HepG2 (cell line): Measurements from ENCODE around the gene TMEM59. TPM values are rescaled to one million over a fixed set of nuclear protein-coding genes. Genes with fewer than 3 reads are reported as not detected.

Experiments used
- ELF4 ChIP-seq: sonication (generic); formaldehyde crosslinking; IDR thresholded peaks from 2 replicates; pipeline ENCODE4 v1.5.0; 2020; ENCODE audit warnings: missing genetic modification reagents, mild to moderate bottlenecking, moderate library complexity, borderline replicate concordance
- FOXO1 ChIP-seq: sonication (generic); formaldehyde crosslinking; IDR thresholded peaks from 2 replicates; pipeline ENCODE4 v1.4.0; 2020; ENCODE audit warnings: missing genetic modification reagents
- GFI1 ChIP-seq: sonication (generic); formaldehyde crosslinking; IDR thresholded peaks from 2 replicates; pipeline ENCODE4 v1.5.0; 2020; ENCODE audit warnings: missing genetic modification reagents, mild to moderate bottlenecking, borderline replicate concordance
- KLF12 ChIP-seq: sonication (generic); formaldehyde crosslinking; IDR thresholded peaks from 2 replicates; pipeline ENCODE4 v1.4.0; 2020; ENCODE audit warnings: missing genetic modification reagents, borderline replicate concordance
- MZF1 ChIP-seq: sonication (generic); formaldehyde crosslinking; IDR thresholded peaks from 2 replicates; pipeline ENCODE4 v1.8.1; 2023; ENCODE audit warnings: mild to moderate bottlenecking, missing genetic modification reagents, borderline replicate concordance
- RFX1 ChIP-seq: fragments of 450-650 bp; IDR thresholded peaks from 2 replicates; pipeline ENCODE4 v1.6.1; 2017
- TARDBP ChIP-seq: sonication (generic); formaldehyde crosslinking; IDR thresholded peaks from 2 replicates; pipeline ENCODE4 v1.8.0; 2022; ENCODE audit warnings: mild to moderate bottlenecking, missing genetic modification reagents
- ZNF20 ChIP-seq: sonication (generic); formaldehyde crosslinking; IDR thresholded peaks from 2 replicates; pipeline ENCODE4 v1.4.0; 2020; ENCODE audit warnings: mild to moderate bottlenecking, moderate library complexity, missing genetic modification reagents
- polyA plus RNA-seq, 8 experiments: library from polyadenylated mRNA; depleted of rRNA in 3 of 8; stranded (reverse) in 7 of 8; unstranded in 1 of 8; fragments of >200 nt; fragmentation: Illumina TruSeq in 4 of 8; extraction: Trizol in 4 of 8; gene quantifications; 2 replicates each; pipeline versions ENCODE4 v1.2.1 to v1.2.3, GENCODE V29; 2011 to 2016; ENCODE audit warnings: low read depth in 4 of 8, missing spikeins in 1 of 8, mixed read lengths in 1 of 8; ENCODE audit not compliant: insufficient read depth in 1 of 8
- total RNA-seq, 5 experiments: library from RNA; depleted of rRNA; stranded (reverse); fragments of >200 nt; fragmentation: Illumina TruSeq; extraction: Trizol; gene quantifications; 2 replicates each; pipeline ENCODE4 v1.2.3, GENCODE V29; 2016; ENCODE audit warnings: low read depth in 1 of 5
- TF ChIP-seq, protein P1 (sequence below): sonication (generic); formaldehyde crosslinking; IDR thresholded peaks from 2 replicates; pipeline ENCODE4 v1.4.0; 2020; ENCODE audit warnings: missing genetic modification reagents
- TF ChIP-seq, protein P2 (sequence below): sonication (generic); formaldehyde crosslinking; IDR thresholded peaks from 2 replicates; pipeline ENCODE4 v1.5.0; 2020; ENCODE audit warnings: mild to moderate bottlenecking, missing genetic modification reagents
- TF ChIP-seq, protein P3 (sequence below): sonication (generic); formaldehyde crosslinking; conservative IDR thresholded peaks from 2 replicates; pipeline ENCODE4 v1.4.0; 2020; ENCODE audit warnings: mild to moderate bottlenecking, missing genetic modification reagents, moderate library complexity
- TF ChIP-seq, protein P4 (sequence below): IDR thresholded peaks from 2 replicates; pipeline ENCODE4 v1.6.1; 2012; ENCODE audit warnings: low read length, improper control_type of control experiment

TMEM59 gene
- total and polyA plus RNA-seq, 2 of the 13 experiments (the other 11 are each of a cell fraction or from before 2014, with no cell fraction given) = 147 to 363 TPM

DNA sequence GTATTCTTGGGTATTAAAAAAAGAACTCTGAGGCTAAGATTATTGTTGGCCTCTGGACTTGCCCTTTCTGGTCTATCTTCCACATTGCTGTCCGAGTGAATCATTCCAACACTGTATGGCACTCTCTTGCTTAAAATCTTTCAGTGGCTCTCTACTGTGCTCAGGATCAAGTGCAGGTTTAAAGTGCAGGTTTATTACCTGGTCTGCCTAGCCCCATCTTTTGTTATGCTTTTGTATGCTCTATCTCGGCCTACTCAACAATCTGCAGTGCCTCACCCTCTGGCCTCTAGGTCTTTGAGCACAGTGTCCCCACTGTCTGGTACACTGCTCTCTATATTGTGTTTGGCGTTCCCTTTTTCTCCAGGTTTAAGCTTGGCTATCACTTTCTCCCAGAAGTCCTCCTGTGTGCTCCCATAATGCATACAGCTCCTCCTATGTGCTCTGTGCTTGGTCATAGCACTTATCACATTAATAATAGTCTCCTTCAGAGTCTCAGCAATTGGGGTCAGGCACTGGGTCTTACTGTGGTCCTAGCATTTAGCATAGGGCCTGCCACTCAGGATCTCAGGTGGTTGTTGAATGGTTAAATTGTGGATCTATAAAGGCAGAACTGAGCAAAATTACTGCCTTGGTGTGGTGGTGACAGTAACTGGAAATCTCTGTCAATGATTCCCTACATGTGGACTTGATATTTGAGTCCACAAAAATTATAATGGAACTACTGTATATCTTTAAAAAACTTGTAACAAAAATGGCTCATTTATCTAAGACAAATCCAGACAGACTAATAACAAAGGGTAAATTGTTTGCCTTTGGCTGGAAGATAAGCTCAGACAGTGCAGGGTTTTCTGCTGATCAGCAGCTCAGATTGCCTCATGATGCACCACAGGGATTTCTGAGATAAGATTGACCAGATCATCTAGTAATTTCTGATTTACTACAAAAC is 24.4 kb downstream of the TMEM59 start (continued):
- TF ChIP-seq, protein P1, sequence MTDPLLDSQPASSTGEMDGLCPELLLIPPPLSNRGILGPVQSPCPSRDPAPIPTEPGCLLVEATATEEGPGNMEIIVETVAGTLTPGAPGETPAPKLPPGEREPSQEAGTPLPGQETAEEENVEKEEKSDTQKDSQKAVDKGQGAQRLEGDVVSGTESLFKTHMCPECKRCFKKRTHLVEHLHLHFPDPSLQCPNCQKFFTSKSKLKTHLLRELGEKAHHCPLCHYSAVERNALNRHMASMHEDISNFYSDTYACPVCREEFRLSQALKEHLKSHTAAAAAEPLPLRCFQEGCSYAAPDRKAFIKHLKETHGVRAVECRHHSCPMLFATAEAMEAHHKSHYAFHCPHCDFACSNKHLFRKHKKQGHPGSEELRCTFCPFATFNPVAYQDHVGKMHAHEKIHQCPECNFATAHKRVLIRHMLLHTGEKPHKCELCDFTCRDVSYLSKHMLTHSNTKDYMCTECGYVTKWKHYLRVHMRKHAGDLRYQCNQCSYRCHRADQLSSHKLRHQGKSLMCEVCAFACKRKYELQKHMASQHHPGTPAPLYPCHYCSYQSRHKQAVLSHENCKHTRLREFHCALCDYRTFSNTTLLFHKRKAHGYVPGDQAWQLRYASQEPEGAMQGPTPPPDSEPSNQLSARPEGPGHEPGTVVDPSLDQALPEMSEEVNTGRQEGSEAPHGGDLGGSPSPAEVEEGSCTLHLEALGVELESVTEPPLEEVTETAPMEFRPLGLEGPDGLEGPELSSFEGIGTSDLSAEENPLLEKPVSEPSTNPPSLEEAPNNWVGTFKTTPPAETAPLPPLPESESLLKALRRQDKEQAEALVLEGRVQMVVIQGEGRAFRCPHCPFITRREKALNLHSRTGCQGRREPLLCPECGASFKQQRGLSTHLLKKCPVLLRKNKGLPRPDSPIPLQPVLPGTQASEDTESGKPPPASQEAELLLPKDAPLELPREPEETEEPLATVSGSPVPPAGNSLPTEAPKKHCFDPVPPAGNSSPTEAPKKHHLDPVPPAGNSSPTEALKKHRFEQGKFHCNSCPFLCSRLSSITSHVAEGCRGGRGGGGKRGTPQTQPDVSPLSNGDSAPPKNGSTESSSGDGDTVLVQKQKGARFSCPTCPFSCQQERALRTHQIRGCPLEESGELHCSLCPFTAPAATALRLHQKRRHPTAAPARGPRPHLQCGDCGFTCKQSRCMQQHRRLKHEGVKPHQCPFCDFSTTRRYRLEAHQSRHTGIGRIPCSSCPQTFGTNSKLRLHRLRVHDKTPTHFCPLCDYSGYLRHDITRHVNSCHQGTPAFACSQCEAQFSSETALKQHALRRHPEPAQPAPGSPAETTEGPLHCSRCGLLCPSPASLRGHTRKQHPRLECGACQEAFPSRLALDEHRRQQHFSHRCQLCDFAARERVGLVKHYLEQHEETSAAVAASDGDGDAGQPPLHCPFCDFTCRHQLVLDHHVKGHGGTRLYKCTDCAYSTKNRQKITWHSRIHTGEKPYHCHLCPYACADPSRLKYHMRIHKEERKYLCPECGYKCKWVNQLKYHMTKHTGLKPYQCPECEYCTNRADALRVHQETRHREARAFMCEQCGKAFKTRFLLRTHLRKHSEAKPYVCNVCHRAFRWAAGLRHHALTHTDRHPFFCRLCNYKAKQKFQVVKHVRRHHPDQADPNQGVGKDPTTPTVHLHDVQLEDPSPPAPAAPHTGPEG (CRISPR knock-in tag) = peak; percentile 57; the same call in 1 of the 2 replicates
- TF ChIP-seq RFX1 (no peak), ELF4 (CRISPR knock-in tag) (no peak), KLF12 (CRISPR knock-in tag) (no peak), FOXO1 (CRISPR knock-in tag) (no peak), ZNF20 (CRISPR knock-in tag) (no peak), GFI1 (CRISPR knock-in tag) (peak; percentile 30; the same call in 1 of the 2 replicates), MZF1 (CRISPR knock-in tag) (no peak), TARDBP (CRISPR knock-in tag) (peak; percentile 29; the same call in 1 of the 2 replicates)
- TF ChIP-seq, protein P2, sequence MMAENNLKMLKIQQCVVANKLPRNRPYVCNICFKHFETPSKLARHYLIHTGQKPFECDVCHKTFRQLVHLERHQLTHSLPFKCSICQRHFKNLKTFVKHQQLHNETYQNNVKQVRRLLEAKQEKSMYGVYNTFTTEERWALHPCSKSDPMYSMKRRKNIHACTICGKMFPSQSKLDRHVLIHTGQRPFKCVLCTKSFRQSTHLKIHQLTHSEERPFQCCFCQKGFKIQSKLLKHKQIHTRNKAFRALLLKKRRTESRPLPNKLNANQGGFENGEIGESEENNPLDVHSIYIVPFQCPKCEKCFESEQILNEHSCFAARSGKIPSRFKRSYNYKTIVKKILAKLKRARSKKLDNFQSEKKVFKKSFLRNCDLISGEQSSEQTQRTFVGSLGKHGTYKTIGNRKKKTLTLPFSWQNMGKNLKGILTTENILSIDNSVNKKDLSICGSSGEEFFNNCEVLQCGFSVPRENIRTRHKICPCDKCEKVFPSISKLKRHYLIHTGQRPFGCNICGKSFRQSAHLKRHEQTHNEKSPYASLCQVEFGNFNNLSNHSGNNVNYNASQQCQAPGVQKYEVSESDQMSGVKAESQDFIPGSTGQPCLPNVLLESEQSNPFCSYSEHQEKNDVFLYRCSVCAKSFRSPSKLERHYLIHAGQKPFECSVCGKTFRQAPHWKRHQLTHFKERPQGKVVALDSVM (CRISPR knock-in tag) = no peak
- TF ChIP-seq, protein P3, sequence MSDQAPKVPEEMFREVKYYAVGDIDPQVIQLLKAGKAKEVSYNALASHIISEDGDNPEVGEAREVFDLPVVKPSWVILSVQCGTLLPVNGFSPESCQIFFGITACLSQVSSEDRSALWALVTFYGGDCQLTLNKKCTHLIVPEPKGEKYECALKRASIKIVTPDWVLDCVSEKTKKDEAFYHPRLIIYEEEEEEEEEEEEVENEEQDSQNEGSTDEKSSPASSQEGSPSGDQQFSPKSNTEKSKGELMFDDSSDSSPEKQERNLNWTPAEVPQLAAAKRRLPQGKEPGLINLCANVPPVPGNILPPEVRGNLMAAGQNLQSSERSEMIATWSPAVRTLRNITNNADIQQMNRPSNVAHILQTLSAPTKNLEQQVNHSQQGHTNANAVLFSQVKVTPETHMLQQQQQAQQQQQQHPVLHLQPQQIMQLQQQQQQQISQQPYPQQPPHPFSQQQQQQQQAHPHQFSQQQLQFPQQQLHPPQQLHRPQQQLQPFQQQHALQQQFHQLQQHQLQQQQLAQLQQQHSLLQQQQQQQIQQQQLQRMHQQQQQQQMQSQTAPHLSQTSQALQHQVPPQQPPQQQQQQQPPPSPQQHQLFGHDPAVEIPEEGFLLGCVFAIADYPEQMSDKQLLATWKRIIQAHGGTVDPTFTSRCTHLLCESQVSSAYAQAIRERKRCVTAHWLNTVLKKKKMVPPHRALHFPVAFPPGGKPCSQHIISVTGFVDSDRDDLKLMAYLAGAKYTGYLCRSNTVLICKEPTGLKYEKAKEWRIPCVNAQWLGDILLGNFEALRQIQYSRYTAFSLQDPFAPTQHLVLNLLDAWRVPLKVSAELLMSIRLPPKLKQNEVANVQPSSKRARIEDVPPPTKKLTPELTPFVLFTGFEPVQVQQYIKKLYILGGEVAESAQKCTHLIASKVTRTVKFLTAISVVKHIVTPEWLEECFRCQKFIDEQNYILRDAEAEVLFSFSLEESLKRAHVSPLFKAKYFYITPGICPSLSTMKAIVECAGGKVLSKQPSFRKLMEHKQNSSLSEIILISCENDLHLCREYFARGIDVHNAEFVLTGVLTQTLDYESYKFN = peak; percentile 15; the same call in 1 of the 2 replicates
- TF ChIP-seq, protein P4, sequence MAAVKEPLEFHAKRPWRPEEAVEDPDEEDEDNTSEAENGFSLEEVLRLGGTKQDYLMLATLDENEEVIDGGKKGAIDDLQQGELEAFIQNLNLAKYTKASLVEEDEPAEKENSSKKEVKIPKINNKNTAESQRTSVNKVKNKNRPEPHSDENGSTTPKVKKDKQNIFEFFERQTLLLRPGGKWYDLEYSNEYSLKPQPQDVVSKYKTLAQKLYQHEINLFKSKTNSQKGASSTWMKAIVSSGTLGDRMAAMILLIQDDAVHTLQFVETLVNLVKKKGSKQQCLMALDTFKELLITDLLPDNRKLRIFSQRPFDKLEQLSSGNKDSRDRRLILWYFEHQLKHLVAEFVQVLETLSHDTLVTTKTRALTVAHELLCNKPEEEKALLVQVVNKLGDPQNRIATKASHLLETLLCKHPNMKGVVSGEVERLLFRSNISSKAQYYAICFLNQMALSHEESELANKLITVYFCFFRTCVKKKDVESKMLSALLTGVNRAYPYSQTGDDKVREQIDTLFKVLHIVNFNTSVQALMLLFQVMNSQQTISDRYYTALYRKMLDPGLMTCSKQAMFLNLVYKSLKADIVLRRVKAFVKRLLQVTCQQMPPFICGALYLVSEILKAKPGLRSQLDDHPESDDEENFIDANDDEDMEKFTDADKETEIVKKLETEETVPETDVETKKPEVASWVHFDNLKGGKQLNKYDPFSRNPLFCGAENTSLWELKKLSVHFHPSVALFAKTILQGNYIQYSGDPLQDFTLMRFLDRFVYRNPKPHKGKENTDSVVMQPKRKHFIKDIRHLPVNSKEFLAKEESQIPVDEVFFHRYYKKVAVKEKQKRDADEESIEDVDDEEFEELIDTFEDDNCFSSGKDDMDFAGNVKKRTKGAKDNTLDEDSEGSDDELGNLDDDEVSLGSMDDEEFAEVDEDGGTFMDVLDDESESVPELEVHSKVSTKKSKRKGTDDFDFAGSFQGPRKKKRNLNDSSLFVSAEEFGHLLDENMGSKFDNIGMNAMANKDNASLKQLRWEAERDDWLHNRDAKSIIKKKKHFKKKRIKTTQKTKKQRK = no peak
